Measurements from ENCODE around the gene NCCRP1.

- TF ChIP-seq CTCF (conservative IDR thresholded peaks at IDR 0.05 in 1 of 2, IDR thresholded peaks at IDR 0.05 in 1 of 2; ENCODE audit: extremely low read depth in 1 of 2, insufficient read depth in 1 of 2, low read depth in 1 of 2, low read length in 2 of 2) (no peak), EZH2 (IDR thresholded peaks at IDR 0.05; ENCODE audit: borderline replicate concordance, low read length) (no peak)
Observed at GRCh38 chr19:39240421-39240820, 43.7 kb downstream of the NCCRP1 start.
